T-helper 1 cell (primary cell): Measurements from ENCODE around the gene LRRFIP1.
"Not testable (repeated sequence)": the region's sequence is repeated elsewhere in the genome, so short reads cannot be mapped to it uniquely, and the experiment has no call there.

Experiments
- DNase-seq, 5 donors: peaks; one replicate each; pipeline ENCODE4 v3.0.0-alpha.2; 2012 to 2020

LRRFIP1 gene

DNA sequence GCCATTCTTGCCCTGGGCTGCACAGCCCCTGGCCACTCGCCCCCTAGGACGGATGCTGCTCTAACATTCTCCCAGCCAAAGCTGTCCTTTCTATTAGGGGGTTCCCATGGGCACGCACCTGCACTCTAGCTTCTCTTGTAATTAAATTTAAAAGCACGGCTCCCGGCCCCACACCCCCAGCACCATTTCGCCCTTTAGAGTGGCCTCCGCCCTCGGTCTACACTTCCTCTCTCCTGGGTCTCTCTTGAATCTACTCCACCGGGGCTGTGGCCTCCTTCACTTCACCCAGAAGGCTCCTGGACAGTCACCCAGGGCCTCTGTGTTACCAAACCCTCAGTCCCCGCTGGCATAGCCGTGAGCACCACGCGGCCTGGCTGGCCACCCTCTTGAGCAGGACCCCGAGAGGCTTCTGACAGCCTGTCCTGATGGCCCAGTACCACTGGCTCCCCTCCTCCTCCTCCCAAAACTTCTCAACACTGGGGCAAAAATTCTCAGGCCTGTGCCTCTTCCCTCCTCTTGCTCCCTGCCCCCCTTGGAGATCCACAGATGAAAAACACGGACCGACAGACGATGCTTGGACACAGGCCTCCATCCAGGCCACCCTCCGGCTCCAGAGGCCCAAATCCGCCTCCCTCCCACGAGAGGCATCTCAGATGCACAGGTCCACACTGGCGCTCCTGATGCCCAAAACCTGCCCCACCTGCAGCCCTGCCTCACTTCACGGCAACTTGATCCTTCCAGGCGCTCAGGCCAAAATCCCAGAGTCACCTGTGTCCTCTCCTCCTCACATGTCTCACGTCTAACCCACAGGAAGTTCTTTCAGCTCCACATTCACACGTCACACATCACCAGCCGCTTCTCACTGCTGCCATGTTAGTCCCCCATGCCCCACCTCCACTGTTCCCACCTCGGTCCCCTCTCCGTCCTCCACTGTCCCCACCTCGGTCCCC is 29.9 kb upstream of the LRRFIP1 start:
- no peak for DNase-seq

DNA sequence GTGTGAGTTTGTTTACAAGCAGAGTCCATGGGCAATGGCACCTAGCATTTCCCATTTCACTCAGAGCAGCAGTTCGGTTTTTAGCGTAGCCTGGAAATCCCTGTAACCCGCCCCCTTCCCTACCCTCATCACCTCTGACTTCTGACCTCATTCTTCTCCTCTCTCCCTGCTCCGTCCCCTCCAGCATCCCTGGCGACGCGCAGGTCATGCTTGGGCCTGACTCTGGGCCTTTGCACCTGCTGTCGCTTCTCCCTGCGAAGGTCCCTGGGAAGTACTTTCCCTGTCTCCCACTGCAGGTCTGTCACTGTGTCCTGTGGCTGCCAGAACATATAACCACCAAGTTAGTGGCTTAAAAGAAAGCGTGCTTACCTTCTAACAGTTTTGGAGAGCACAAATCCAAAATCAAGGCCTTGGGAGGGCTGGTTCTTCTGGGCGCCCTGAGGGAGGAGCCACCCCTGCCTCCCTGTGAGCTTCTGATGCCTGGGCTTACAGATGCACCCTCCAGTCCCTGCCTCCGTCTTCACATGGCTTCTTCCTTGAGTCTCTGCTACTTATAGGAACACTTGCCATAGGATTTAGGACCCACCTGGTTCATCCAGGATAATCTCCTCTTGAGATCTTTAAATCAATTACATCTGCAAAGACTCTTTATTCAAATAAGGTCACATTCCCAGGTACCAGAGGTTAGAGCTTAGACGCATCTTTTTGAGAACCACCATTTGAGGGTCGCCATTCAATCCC is 28.7 kb upstream of the LRRFIP1 start:
- DNase-seq = no peak

DNA sequence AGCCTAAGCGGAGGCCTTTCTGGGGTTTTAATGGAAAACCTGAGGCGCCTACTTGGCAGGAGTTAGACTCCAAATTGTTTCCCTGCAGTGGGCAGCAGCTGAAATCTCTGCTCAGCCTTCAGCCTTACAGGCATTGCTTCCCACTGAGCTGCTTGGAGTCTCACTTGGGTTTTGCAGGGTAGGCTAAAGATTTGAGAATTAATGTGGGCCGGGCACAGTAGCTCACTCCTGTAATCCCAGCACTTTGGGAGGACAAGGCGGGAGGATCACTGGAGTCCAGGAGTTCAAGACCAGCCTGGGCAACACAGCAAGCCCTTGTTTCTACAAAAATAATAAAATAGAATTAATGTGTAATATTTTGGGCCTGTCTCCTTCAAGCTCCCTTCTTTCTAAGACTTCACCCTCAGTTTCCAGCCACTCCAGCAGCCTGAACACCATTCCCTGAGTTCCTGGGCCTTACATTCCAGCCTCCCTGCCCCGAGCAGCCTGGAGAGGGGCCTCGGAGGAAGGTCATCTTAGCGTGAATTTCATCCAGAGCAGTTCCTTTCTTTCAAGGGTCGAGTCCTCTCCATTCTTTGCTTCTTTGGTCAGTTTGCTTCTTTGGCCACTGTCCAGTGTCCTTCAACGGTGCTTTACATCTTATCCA is 27.8 kb upstream of the LRRFIP1 start:
- no peak for DNase-seq

DNA sequence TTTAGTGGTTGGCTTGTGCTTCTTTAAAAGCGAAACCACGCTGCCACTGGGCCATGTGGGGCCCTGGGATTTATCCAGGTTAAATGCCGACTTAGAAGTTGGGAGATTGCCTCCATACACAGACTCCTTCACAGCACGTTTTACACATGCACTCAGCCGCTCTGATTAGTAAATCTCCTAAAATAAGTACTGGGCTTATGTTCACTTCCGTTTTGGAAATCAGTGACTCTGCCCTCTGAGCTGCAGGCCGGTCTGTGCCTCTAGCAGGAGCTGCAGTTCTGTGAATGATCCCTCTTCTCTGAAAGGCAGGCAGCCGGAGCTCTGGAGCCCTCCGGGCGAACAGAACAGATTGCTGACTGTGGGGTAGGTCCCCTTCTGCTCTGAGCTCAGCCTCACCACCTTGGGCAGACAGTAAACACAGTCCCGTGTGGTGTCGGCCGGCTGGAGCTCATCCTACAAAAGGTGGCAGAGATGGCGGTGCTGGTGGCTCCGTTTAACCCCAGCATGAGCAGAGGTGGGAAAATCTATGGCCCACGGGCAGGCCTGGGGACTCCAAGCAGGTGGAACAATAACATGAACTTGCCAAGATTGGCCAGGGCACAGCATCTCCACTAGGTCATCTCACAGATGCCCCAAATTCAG is 27.1 kb upstream of the LRRFIP1 start:
- DNase-seq = no peak

- DNase-seq = no peak
These were observed 25.8 kb upstream of the LRRFIP1 start for GRCh38 chr2:237601453-237602116.

- DNase-seq = no peak
These were observed 25.0 kb upstream of the LRRFIP1 start for GRCh38 chr2:237602409-237602808.

DNA sequence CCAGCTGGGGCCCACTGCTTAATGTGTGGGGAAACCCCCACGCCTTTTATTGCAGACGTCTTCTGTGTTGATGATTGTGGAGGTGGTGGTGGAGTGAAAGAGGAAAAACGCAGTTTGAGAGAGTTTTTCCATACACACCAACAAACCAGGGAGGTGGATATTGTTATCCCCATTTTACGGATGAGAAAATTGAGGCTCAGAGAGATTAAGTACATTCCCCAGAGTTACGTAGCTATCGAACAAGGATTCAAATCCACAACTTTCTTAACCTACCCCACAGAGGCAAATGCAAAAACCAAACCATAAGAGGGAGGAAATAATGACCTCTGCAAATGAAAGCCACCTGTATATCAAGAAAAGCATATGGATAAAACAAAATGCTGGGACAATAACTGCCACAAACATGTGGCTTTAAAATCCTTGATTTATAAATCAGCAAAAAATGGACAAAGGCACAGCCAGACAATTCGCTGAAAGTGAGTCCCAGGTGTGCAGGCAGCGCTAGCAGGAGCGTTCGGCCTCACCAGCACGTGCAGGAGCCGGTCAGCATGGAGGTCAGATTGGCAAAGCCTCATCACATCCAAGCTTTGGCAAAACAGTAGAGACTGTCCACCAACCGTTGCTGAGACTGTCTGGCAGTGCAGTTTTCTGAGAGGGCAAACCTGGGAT is 24.2 kb upstream of the LRRFIP1 start:
- no peak for DNase-seq

- peak; percentile 21 to 86 (median 37) for DNase-seq
These were observed 23.5 kb upstream of the LRRFIP1 start for GRCh38 chr2:237603718-237604362.

GRCh38 chr2:237604391-237604790 is 23.0 kb upstream of the LRRFIP1 start:
- no peak for DNase-seq

DNA sequence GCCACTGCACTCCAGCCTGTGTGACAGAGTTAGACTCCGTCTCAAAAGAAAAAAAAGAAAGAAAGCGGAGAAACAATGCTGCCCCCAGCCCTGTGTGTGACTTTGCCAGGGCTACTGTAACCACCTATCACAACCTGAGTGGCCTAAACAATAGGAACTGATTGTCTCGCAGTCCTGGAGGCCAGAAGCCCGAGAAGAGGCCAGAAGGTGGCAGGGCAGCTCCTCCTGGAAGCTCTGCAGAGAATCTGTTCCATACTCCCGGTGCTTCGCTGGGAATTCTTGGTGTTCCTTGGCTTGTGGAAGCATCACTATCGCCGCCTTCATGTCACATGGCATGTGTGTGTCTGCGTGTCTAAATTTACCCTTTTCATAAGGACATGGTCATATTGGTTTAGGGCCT is 22.4 kb upstream of the LRRFIP1 start:
- no peak for DNase-seq

- not testable (repeated sequence) for DNase-seq
These were observed 20.9 kb upstream of the LRRFIP1 start for GRCh38 chr2:237606522-237606921.

DNA sequence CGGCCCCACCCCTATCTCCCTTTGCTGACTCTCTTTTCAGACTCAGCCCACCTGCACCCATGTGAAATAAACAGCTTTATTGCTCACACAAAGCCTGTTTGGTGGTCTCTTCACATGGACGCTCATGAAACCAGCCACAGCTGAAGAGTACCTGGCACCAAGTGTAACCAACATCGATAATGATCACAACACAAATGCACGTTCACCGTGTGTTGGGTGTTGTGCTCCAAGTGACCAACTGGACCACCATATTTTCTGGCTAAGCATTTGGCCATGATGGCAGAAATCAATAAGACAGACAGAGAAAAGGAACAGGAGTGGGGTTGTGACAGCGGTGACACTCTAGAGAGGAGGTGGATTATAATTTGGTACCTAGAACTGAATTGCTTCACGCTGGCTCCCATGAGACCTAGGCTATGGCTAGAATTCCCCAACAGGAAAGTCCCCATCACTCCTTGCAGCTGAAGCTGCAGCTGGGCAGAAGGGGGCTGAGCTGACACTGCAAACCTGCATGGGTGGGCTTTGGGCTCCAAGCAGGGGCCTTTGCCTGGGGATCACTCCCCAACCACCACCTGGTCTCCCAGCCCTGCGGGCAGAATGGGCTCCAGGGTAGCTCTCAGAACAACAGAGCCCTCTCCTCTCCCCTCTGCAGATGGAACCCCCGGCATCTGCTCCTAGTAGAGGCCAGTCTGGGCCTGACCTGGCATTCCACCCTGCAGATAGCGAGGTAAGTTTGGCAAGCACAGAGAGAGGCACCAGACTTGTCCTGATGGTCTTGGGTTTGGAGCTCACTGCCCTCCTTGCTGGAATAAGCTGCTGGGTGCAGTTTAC is 14.6 kb upstream of the LRRFIP1 start:
- DNase-seq = no peak

DNA sequence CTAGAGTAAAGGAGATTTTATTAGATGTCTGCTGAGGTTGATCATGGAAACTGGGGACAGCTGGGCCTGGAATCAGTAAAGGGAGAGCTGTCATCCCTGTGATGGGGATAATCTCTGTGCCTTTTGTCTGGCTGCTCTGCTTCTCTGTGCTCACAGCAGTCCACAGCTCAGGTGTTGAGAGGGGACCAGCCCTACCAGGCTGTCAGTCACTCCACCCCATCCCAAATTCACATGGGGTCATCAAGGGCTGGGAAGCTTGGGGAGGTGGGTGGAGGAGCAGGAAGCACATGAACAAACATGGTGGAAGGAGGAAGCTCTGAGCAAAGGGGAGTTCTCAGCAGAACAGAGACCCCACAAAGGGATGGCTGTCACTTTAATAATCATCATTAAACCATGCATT is 13.7 kb upstream of the LRRFIP1 start:
- DNase-seq = no peak

DNA sequence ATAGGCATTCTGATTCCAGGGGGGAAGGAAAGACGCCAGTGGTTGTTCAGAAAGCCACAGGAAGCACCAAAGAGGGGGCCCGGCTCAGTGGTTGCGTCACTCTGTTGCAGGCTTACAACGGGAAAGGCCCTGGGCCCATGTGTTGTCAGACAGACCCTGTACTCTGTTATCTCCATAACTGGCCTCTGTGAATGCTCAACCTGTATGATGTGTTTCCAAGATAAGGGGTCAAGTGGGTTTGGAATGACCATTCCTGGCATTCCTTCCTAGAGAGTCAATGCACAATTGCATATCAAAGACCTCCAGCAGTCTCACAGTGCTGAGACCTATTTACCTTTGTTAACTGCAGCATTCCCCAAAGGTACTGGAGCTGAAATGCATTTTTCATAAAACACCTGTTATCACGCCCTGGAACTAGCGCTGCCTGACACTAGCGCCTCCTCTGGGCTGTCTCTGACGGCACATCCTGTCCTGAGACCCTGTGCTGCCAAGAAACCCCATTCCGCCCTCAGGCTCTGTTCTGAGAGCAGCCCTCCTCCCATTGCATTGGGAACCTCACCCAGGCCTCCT is 13.2 kb upstream of the LRRFIP1 start:
- DNase-seq = no peak

DNA sequence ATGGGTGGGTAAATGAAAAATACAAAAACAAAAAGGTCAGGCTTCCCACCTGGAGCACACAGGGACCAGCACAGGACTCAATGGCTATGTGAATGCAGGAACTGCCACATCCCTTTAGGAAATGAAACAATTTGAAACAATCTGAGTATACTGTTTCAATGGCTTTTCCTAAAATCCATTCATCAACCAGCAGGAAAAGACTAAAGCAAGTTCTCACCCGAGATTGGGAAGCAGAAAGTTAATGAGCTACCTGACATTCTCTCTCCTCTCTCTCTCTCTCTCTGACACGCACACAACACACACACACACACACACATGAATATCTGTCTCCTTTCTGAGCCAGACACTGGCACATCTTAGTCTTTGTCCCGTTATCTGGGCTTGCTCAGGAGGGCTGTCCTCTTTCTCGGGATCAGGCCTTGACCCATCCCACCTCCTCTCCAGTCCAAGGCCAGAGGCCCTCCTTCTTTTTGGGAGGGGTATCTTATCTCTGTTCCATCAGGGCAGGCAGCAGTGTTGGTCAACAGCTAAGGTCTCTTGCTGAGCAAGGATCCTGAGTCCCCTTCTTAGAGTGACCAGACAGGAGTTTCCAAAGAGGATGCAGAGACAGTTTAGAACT is 11.6 kb upstream of the LRRFIP1 start:
- no peak for DNase-seq

- no peak for DNase-seq
These were observed 11.0 kb upstream of the LRRFIP1 start for GRCh38 chr2:237616373-237616733.

DNA sequence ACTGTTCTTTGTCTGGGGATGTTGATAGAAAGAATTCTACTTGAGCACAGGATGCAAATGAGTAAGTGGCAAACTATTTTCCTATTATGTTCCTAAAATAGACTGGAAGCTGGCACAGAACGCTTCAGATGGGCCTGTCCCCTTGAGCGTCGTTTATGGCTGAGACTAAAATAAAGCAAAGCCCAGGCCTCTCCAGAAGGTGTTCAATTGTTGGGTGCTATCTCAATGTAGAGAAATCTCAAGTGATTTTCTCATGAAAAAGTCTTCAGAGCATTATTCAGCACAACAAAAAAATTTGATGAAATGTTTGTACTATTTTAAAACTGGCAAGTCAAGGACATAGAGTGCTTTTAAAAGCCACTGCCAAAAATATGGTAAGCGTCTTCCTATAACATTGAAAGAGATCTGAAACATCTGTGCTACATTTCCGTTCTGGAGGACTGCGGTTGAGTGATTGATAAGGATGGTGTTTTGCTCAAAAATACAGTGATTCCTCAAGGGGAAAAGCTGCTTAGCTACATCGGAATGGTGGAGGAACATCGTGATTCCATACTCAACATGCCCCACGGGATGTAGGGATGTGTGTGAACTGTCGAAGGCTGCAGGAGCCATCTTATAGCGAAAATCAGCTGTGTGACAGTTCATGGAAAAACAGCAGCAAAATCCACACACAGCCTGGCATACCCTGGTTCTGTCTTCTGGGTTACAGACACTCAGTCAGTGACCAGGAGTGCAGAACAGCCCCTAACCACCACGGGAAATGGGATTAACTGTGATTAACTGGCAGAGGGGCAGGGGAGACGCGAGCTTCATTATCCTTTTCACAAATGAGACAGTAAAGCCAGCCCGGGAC is 10.4 kb upstream of the LRRFIP1 start:
- peak in 1 of 5 donors; percentile 13 for DNase-seq

GRCh38 chr2:237617587-237617982 is 9.8 kb upstream of the LRRFIP1 start:
- DNase-seq = no peak

GRCh38 chr2:237618449-237618848 is 8.9 kb upstream of the LRRFIP1 start:
- DNase-seq = no peak
